ENCODE results near the gene USP2. TPM values are rescaled to one million over a fixed set of nuclear protein-coding genes. Genes with fewer than 3 reads are reported as not detected.

The USP2 gene
- total RNA-seq (100 to 1,000 TPM in 3 of 4 donors, 10 to 100 TPM in 1; 75.8 to 210 (median 156) TPM), polyA plus RNA-seq (10 to 100 TPM; 49.0 to 76.4 (median 57.4) TPM)
- long read RNA-seq, donor 1, partial matches to known transcripts: 2 of 11 reads
- long read RNA-seq, donor 1, other reads (novel, unspliced or antisense): 8 of 11 reads
- long read RNA-seq, donor 2, transcript USP2-204 (12 exons, 1,704 nt): major isoform, 9 of 81 reads
- long read RNA-seq, donor 2, transcript USP2-201 (13 exons, 3,732 nt): minor isoform, 6 of 81 reads
- long read RNA-seq, donor 2, partial matches to known transcripts: 18 of 81 reads
- long read RNA-seq, donor 2, other reads (novel, unspliced or antisense): 48 of 81 reads

- peak within 1 kb of the TSS; percentile 84 for H3K4me3 ChIP-seq
- intact Hi-C loops (cut with DNase I): loop anchor here in 1 of 2 donors (10.0 kb wide), 1 partner anchor 93 kb away; no protein-coding TSS in a partner anchor
Measured at GRCh38 chr11:119381181-119381988, at the start of gene USP2. Gene USP2 (minus strand): TSS chr11:119381690. CDS start chr11:119373480, 8,210 bp downstream.

GRCh38 chr11:119427279-119427678, 45.8 kb upstream of the USP2 start:
- no peak for TF ChIP-seq CTCF (IDR thresholded peaks at IDR 0.05)
- WGBS, 3 donors: 59 to 69% (median 60%) methylated on average over 5 of the region's 5 CpGs
- H3K27me3 ChIP-seq (ENCODE audit: insufficient read depth in 3 of 3, low read length in 2 of 3): peaks cover 0 to 45% (median 15%) of the 10 kb centered on the region in 3 donors

More at GRCh38 chr11:119381181-119381988, at the start of gene USP2:
- peak; percentile 81 to 84 (median 83) for ATAC-seq
- peak; percentile 96 to 98 for DNase-seq
- no peaks in the 10 kb centered on the region for H3K36me3 ChIP-seq (ENCODE audit: insufficient read depth in 1 of 2, low read depth in 1 of 2)
- H3K27me3 ChIP-seq (ENCODE audit: insufficient read depth in 3 of 3, low read length in 2 of 3): no peaks in the 10 kb centered on the region
- 0 to 1% (median 0%) methylated on average over 54 of the region's 54 CpGs for WGBS, 3 donors
- TF ChIP-seq CTCF (IDR thresholded peaks at IDR 0.05): peak; percentile 91
- no peaks in the 10 kb centered on the region for H3K9me3 ChIP-seq
- peak within 1 kb of the TSS; percentile 97 for H3K27ac ChIP-seq
- peaks cover 35% of the 10 kb centered on the region for H3K4me1 ChIP-seq

GRCh38 chr11:119426142-119426541, 44.7 kb upstream of the USP2 start:
- Histone ChIP-seq H3K9me3 (no peaks in the 10 kb centered on the region), H3K27me3 (ENCODE audit: insufficient read depth in 3 of 3, low read length in 2 of 3) (peaks cover 0 to 48% (median 11%) of the 10 kb centered on the region in 3 donors), H3K4me3 (no peak overlapping the region), H3K4me1 (peaks cover 7% of the 10 kb centered on the region), H3K36me3 (ENCODE audit: insufficient read depth in 1 of 2, low read depth in 1 of 2) (no peaks in the 10 kb centered on the region), H3K27ac (no peak overlapping the region)
- ATAC-seq (no peak), DNase-seq (no peak)
- intact Hi-C loops (cut with DNase I): no loop called here
- 71 to 77% (median 75%) methylated on average over 4 of the region's 4 CpGs for WGBS, 3 donors
- no peak for TF ChIP-seq CTCF (IDR thresholded peaks at IDR 0.05)

More at GRCh38 chr11:119427279-119427678, 45.8 kb upstream of the USP2 start:
- peaks cover under 1% of the 10 kb centered on the region for H3K4me1 ChIP-seq
- DNase-seq (peak in 1 of 2 donors; percentile 58), ATAC-seq (no peak)
- H3K4me3 ChIP-seq: no peak overlapping the region
- H3K9me3 ChIP-seq: no peaks in the 10 kb centered on the region
- intact Hi-C loops (cut with DNase I): no loop called here
- H3K36me3 ChIP-seq (ENCODE audit: insufficient read depth in 1 of 2, low read depth in 1 of 2): no peaks in the 10 kb centered on the region
- H3K27ac ChIP-seq: no peak overlapping the region

GRCh38 chr11:119424775-119425174, 43.3 kb upstream of the USP2 start:
- intact Hi-C loops (cut with DNase I): no loop called here
- H3K9me3 ChIP-seq: no peaks in the 10 kb centered on the region
- H3K4me3 ChIP-seq: no peak overlapping the region
- ATAC-seq (no peak), DNase-seq (no peak)
- H3K36me3 ChIP-seq (ENCODE audit: insufficient read depth in 1 of 2, low read depth in 1 of 2): no peaks in the 10 kb centered on the region
- H3K27ac ChIP-seq: no peak overlapping the region
- WGBS, 3 donors: 88 to 95% (median 91%) methylated on average over 2 of the region's 2 CpGs
- peaks cover 7% of the 10 kb centered on the region for H3K4me1 ChIP-seq
- no peak for TF ChIP-seq CTCF (IDR thresholded peaks at IDR 0.05)
- H3K27me3 ChIP-seq (ENCODE audit: insufficient read depth in 3 of 3, low read length in 2 of 3): peaks cover 0 to 54% (median 14%) of the 10 kb centered on the region in 3 donors
